NB4 (cell line): ENCODE data around the gene AFMID.

Experiments
- DNase-seq: peaks from one replicate; pipeline ENCODE4 v3.0.0; 2010; ENCODE audit warnings: low read depth
- H3K4me3 ChIP-seq: one replicate; pipeline ENCODE4 v1.5.1; 2011; ENCODE audit warnings: mild to moderate bottlenecking, low read depth, low read length, moderate library complexity
- MYC ChIP-seq: IDR thresholded peaks from 2 replicates; pipeline ENCODE4 v1.6.1; 2011; ENCODE audit warnings: low read depth, low read length
- POLR2A ChIP-seq: IDR thresholded peaks from 2 replicates; pipeline ENCODE4 v1.6.1; 2011; ENCODE audit warnings: mild to moderate bottlenecking; ENCODE audit not compliant: insufficient read length; ENCODE audit errors: extremely low read depth
- TF ChIP-seq, protein P1 (sequence below): IDR thresholded peaks from one replicate; pipeline ENCODE4 v1.5.1; 2012; ENCODE audit warnings: low read depth, low read length
- TF ChIP-seq, protein P2 (sequence below): IDR thresholded peaks from 2 replicates; pipeline ENCODE4 v1.6.1; 2011; ENCODE audit warnings: low read depth, low read length

Gene AFMID

GRCh38 chr17:78154903-78155811, 32.0 kb upstream of the AFMID start:
- no peak for DNase-seq
- H3K4me3 ChIP-seq, result no peak overlapping the region
- TF ChIP-seq POLR2A, result no peak
- TF ChIP-seq, protein P1, sequence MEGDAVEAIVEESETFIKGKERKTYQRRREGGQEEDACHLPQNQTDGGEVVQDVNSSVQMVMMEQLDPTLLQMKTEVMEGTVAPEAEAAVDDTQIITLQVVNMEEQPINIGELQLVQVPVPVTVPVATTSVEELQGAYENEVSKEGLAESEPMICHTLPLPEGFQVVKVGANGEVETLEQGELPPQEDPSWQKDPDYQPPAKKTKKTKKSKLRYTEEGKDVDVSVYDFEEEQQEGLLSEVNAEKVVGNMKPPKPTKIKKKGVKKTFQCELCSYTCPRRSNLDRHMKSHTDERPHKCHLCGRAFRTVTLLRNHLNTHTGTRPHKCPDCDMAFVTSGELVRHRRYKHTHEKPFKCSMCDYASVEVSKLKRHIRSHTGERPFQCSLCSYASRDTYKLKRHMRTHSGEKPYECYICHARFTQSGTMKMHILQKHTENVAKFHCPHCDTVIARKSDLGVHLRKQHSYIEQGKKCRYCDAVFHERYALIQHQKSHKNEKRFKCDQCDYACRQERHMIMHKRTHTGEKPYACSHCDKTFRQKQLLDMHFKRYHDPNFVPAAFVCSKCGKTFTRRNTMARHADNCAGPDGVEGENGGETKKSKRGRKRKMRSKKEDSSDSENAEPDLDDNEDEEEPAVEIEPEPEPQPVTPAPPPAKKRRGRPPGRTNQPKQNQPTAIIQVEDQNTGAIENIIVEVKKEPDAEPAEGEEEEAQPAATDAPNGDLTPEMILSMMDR, result no peak

DNA sequence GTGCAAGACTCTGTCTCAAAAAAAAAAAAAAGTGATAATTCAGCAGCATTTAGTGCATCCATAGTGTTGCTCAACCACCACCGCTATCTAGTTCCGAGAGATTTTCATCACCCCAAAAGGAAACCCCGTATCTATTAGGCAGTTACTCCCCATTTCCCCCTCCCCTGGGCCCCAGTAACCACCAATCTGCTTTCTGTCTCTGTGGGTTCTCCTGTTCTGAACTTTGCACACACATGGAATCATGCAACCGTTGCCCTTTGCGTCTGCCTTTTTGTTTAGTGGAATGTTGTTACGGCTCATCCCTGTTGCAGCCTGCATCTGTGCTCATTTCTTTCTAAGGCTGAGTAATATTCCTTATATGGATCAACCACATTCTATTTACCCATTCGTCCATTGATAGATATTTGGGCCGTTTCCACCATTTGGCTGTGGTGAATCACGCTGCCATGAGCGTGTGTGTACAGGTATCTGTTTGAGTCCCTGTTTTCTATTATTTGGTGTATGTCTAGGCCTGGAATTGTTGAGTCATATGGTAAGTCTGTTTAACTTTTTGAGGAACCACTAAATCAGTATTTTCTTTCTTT, 27.5 kb upstream of the AFMID start:
- no peak for TF ChIP-seq MYC
- TF ChIP-seq, protein P2, sequence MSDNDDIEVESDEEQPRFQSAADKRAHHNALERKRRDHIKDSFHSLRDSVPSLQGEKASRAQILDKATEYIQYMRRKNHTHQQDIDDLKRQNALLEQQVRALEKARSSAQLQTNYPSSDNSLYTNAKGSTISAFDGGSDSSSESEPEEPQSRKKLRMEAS, result no peak
- TF ChIP-seq, protein P1, result no peak
- no peak for TF ChIP-seq POLR2A
- H3K4me3 ChIP-seq, result no peak overlapping the region
- DNase-seq, result peak; percentile 46

GRCh38 chr17:78163881-78164747, 23.0 kb upstream of the AFMID start:
- DNase-seq, result no peak
- TF ChIP-seq, protein P1, result no peak
- no peak for TF ChIP-seq MYC
- TF ChIP-seq, protein P2, result no peak
- no peak for TF ChIP-seq POLR2A
- H3K4me3 ChIP-seq, result no peak overlapping the region

GRCh38 chr17:78164748-78165607, 22.2 kb upstream of the AFMID start:
- no peak for DNase-seq
- TF ChIP-seq, protein P2, result no peak
- TF ChIP-seq MYC (no peak), POLR2A (no peak)
- TF ChIP-seq, protein P1, result no peak
- no peak overlapping the region for H3K4me3 ChIP-seq

GRCh38 chr17:78166416-78166815, 20.7 kb upstream of the AFMID start:
- DNase-seq, result no peak
- H3K4me3 ChIP-seq, result no peak overlapping the region
- TF ChIP-seq MYC (no peak), POLR2A (no peak)
- TF ChIP-seq, protein P1, result no peak
- TF ChIP-seq, protein P2, result no peak
